Brain microvascular endothelial cell (primary cell): ENCODE measurements around the gene CACNA2D2.

Experiments used
- DNase-seq: peaks from one replicate; pipeline ENCODE4 v3.0.0-alpha.2; 2020
- H3K27ac ChIP-seq: fragments of 250-450 bp; sonication (Bioruptor Pico); 2 replicates; pipeline ENCODE4 v1.5.1; 2020; ENCODE audit warnings: mild to moderate bottlenecking, moderate library complexity
- H3K27me3 ChIP-seq: fragments of 250-450 bp; sonication (Bioruptor Pico); replicated peaks from 2 replicates; pipeline ENCODE4 v1.5.1; 2020; ENCODE audit warnings: mild to moderate bottlenecking
- H3K36me3 ChIP-seq: fragments of 250-450 bp; sonication (Bioruptor Pico); replicated peaks from 2 replicates; pipeline ENCODE4 v1.5.1; 2020; ENCODE audit warnings: mild to moderate bottlenecking
- H3K4me3 ChIP-seq: 2 replicates; pipeline ENCODE4 v1.5.1; 2011; ENCODE audit warnings: low read depth, mild to moderate bottlenecking, control low read depth, low read length, moderate library complexity
- CTCF ChIP-seq: IDR thresholded peaks from 2 replicates; pipeline ENCODE4 v1.5.1; 2011; ENCODE audit warnings: low read depth, mild to moderate bottlenecking, moderate library complexity, low read length, control low read depth, inconsistent platforms; ENCODE audit errors: missing control alignments
- in situ Hi-C: cut with HindIII; loops from 2 replicates; pipeline ENCODE4 v1.10.0; 2017; ENCODE audit warnings: low sequenced_read_pairs, low pct_ligation_motif_present

CACNA2D2 gene

GRCh38 chr3:50457988-50458387 lies 45.4 kb downstream of the CACNA2D2 start:
- in situ Hi-C loops: no loop called here
- H3K27me3 ChIP-seq: no peaks in the 10 kb centered on the region

GRCh38 chr3:50455161-50456018 lies 48.0 kb downstream of the CACNA2D2 start:
- Histone ChIP-seq H3K27ac (no peak overlapping the region), H3K36me3 (no peaks in the 10 kb centered on the region), H3K4me3 (no peak overlapping the region), H3K27me3 (no peaks in the 10 kb centered on the region)
- in situ Hi-C loops: no loop called here
- no peak for TF ChIP-seq CTCF
- no peak for DNase-seq

More at GRCh38 chr3:50457988-50458387, 45.4 kb downstream of the CACNA2D2 start:
- H3K4me3 ChIP-seq: no peak overlapping the region
- no peak for TF ChIP-seq CTCF
- no peak for DNase-seq
- no peaks in the 10 kb centered on the region for H3K36me3 ChIP-seq
- no peak overlapping the region for H3K27ac ChIP-seq

GRCh38 chr3:50454481-50455070 lies 48.9 kb downstream of the CACNA2D2 start:
- TF ChIP-seq CTCF: no peak
- in situ Hi-C loops: no loop called here
- no peak for DNase-seq
- Histone ChIP-seq H3K4me3 (no peak overlapping the region), H3K27ac (no peak overlapping the region), H3K36me3 (no peaks in the 10 kb centered on the region), H3K27me3 (no peaks in the 10 kb centered on the region)

GRCh38 chr3:50453907-50454306 lies 49.5 kb downstream of the CACNA2D2 start:
- TF ChIP-seq CTCF: no peak
- no peak overlapping the region for H3K27ac ChIP-seq
- H3K4me3 ChIP-seq: no peak overlapping the region
- DNase-seq: no peak
- in situ Hi-C loops: no loop called here
- H3K36me3 ChIP-seq: no peaks in the 10 kb centered on the region
- no peaks in the 10 kb centered on the region for H3K27me3 ChIP-seq

- no peaks in the 10 kb centered on the region for H3K27me3 ChIP-seq
- TF ChIP-seq CTCF: no peak
- H3K4me3 ChIP-seq: no peak overlapping the region
Measured at GRCh38 chr3:50450209-50450921, 53.1 kb downstream of the CACNA2D2 start.

More at GRCh38 chr3:50450209-50450921, 53.1 kb downstream of the CACNA2D2 start:
- Histone ChIP-seq H3K36me3 (no peaks in the 10 kb centered on the region), H3K27ac (no peak overlapping the region)
- DNase-seq: no peak
- in situ Hi-C loops: no loop called here
